HepG2 (cell line): ENCODE results near the gene MXRA8. TPM values are rescaled to one million over a fixed set of nuclear protein-coding genes. Genes with fewer than 3 reads are reported as not detected.

Source experiments
- CCDC6 ChIP-seq: sonication (generic); formaldehyde crosslinking; IDR thresholded peaks from 2 replicates; pipeline ENCODE4 v1.8.1; 2022; ENCODE audit warnings: mild to moderate bottlenecking, missing genetic modification reagents, moderate library complexity
- CEBPB ChIP-seq: IDR thresholded peaks from 2 replicates; pipeline ENCODE4 v1.6.1; 2011; ENCODE audit warnings: low read depth, low read length, improper control_type of control experiment, borderline replicate concordance
- GLMP ChIP-seq: sonication (generic); formaldehyde crosslinking; IDR thresholded peaks from 2 replicates; pipeline ENCODE4 v1.9.0; 2021; ENCODE audit warnings: missing genetic modification reagents, mild to moderate bottlenecking, borderline replicate concordance
- HIVEP1 ChIP-seq: sonication (generic); formaldehyde crosslinking; IDR thresholded peaks from 2 replicates; pipeline ENCODE4 v1.4.0; 2020; ENCODE audit warnings: mild to moderate bottlenecking, missing genetic modification reagents
- IRF1 ChIP-seq: sonication (generic); formaldehyde crosslinking; IDR thresholded peaks from 2 replicates; pipeline ENCODE4 v1.4.0; 2020; ENCODE audit warnings: low read depth, mild to moderate bottlenecking, missing genetic modification reagents
- MTERF4 ChIP-seq: sonication (generic); formaldehyde crosslinking; IDR thresholded peaks from 2 replicates; pipeline ENCODE4 v1.8.0; 2023; ENCODE audit warnings: mild to moderate bottlenecking, missing genetic modification reagents
- MYC ChIP-seq: sonication (generic); formaldehyde crosslinking; IDR thresholded peaks from 2 replicates; pipeline ENCODE4 v1.9.0; 2021; ENCODE audit warnings: missing genetic modification reagents, borderline replicate concordance
- NCOA5 ChIP-seq: sonication (generic); formaldehyde crosslinking; IDR thresholded peaks from 2 replicates; pipeline ENCODE4 v1.4.0; 2020; ENCODE audit warnings: missing genetic modification reagents
- REPIN1 ChIP-seq: sonication (generic); formaldehyde crosslinking; IDR thresholded peaks from 2 replicates; pipeline ENCODE4 v1.8.0; 2022; ENCODE audit warnings: missing genetic modification reagents, low read depth, mild to moderate bottlenecking, borderline replicate concordance
- SATB2 ChIP-seq: sonication (generic); formaldehyde crosslinking; IDR thresholded peaks from 2 replicates; pipeline ENCODE4 v1.5.0; 2020; ENCODE audit warnings: missing genetic modification reagents
- SP2 ChIP-seq: sonication (generic); formaldehyde crosslinking; IDR thresholded peaks from 2 replicates; pipeline ENCODE4 v1.5.1; 2020; ENCODE audit warnings: mild to moderate bottlenecking, missing genetic modification reagents
- ZBED4 ChIP-seq: sonication (generic); formaldehyde crosslinking; IDR thresholded peaks from 2 replicates; pipeline ENCODE4 v1.4.0; 2020; ENCODE audit warnings: missing genetic modification reagents, borderline replicate concordance
- ZBTB14 ChIP-seq: sonication (generic); formaldehyde crosslinking; IDR thresholded peaks from 2 replicates; pipeline ENCODE4 v1.4.0; 2020; ENCODE audit warnings: missing genetic modification reagents
- ZFP91 ChIP-seq: sonication (generic); formaldehyde crosslinking; IDR thresholded peaks from 2 replicates; pipeline ENCODE4 v1.9.0; 2022; ENCODE audit warnings: missing genetic modification reagents, mild to moderate bottlenecking, borderline replicate concordance
- ZFX ChIP-seq: sonication (generic); formaldehyde crosslinking; IDR thresholded peaks from 2 replicates; pipeline ENCODE4 v1.4.0; 2020; ENCODE audit warnings: mild to moderate bottlenecking, low read depth, missing genetic modification reagents, moderate library complexity
- ZMYM3 ChIP-seq: sonication (generic); formaldehyde crosslinking; IDR thresholded peaks from 2 replicates; pipeline ENCODE4 v1.5.1; 2020; ENCODE audit warnings: mild to moderate bottlenecking, missing genetic modification reagents
- ZNF205 ChIP-seq: IDR thresholded peaks from 2 replicates; pipeline ENCODE4 v1.6.1; 2018; ENCODE audit warnings: missing biosample characterization, missing genetic modification reagents
- ZNF253 ChIP-seq: sonication (generic); formaldehyde crosslinking; IDR thresholded peaks from 2 replicates; pipeline ENCODE4 v1.8.0; 2022; ENCODE audit warnings: mild to moderate bottlenecking, missing genetic modification reagents, borderline replicate concordance
- ZNF367 ChIP-seq: sonication (generic); formaldehyde crosslinking; IDR thresholded peaks from 2 replicates; pipeline ENCODE4 v1.4.0; 2020; ENCODE audit warnings: missing genetic modification reagents, borderline replicate concordance
- ZNF75D ChIP-seq: sonication (generic); formaldehyde crosslinking; IDR thresholded peaks from 2 replicates; pipeline ENCODE4 v1.8.1; 2023; ENCODE audit warnings: missing genetic modification reagents, mild to moderate bottlenecking, borderline replicate concordance
- polyA plus RNA-seq, 8 experiments: library from polyadenylated mRNA; depleted of rRNA in 3 of 8; stranded (reverse) in 7 of 8; unstranded in 1 of 8; fragments of >200 nt; fragmentation: Illumina TruSeq in 4 of 8; extraction: Trizol in 4 of 8; gene quantifications; 2 replicates each; pipeline versions ENCODE4 v1.2.1 to v1.2.3, GENCODE V29; 2011 to 2016; ENCODE audit warnings: low read depth in 4 of 8, missing spikeins in 1 of 8, mixed read lengths in 1 of 8; ENCODE audit not compliant: insufficient read depth in 1 of 8
- total RNA-seq, 5 experiments: library from RNA; depleted of rRNA; stranded (reverse); fragments of >200 nt; fragmentation: Illumina TruSeq; extraction: Trizol; gene quantifications; 2 replicates each; pipeline ENCODE4 v1.2.3, GENCODE V29; 2016; ENCODE audit warnings: low read depth in 1 of 5

MXRA8 gene
- total and polyA plus RNA-seq, 2 of the 13 experiments (the other 11 are each of a cell fraction or from before 2014, with no cell fraction given) = 19.8 to 44.8 TPM

- TF ChIP-seq ZBED4 (CRISPR knock-in tag) (no peak), MYC (CRISPR knock-in tag) (peak; percentile 95), SP2 (CRISPR knock-in tag) (no peak), REPIN1 (CRISPR knock-in tag) (peak; percentile 62; the same call in 1 of the 2 replicates), ZNF253 (no peak), ZBTB14 (CRISPR knock-in tag) (peak; percentile 66), ZMYM3 (CRISPR knock-in tag) (no peak), ZFP91 (CRISPR knock-in tag) (peak; percentile 85; the same call in 1 of the 2 replicates), ZFX (CRISPR knock-in tag) (peak; percentile 89), HIVEP1 (CRISPR knock-in tag) (0 out of 2 replicates have a peak, but pooled peaks have one; percentile 18), IRF1 (CRISPR knock-in tag) (no peak), GLMP (no peak), SATB2 (CRISPR knock-in tag) (no peak), ZNF367 (no peak), ZNF75D (CRISPR knock-in tag) (no peak), ZNF205 (CRISPR knock-in tag) (no peak), CCDC6 (CRISPR knock-in tag) (0 out of 2 replicates have a peak, but pooled peaks have one; percentile 39), CEBPB (no peak), NCOA5 (CRISPR knock-in tag) (no peak), MTERF4 (no peak)
These were observed 51.6 kb downstream of the MXRA8 start (continued) for GRCh38 chr1:1306661-1307260.
